GM08714 (cell line): ENCODE measurements around the gene KCNAB1.

Experiments used
- H3K4me3 ChIP-seq: fragments of 200-500 bp; sonication (Bioruptor generic); 2 replicates; pipeline ENCODE4 v1.5.1; 2014; ENCODE audit warnings: mild to moderate bottlenecking, low read length, inconsistent platforms
- ZNF274 ChIP-seq: IDR thresholded peaks from 2 replicates; pipeline ENCODE4 v1.6.1; 2012; ENCODE audit warnings: mild to moderate bottlenecking, low read depth, low read length

Gene KCNAB1

DNA sequence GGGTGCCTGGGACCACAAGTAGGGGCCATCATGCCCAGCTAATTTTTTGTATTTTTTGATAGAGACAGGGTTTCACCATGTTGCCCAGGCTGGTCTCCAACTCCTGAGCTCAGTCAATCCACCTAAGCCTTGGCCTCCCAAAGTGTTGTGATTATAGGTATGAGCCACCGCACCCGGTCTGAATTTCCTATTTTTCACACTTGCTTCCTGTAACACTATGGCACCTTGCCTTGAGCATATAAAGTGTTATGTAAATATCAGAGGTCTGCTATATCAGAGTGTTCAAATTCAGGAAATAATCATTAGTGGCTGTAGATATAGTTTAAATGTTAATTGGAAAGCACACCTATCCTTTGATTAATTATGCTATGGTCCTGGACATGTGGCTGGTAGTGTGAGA lies 165.2 kb downstream of the KCNAB1 start:
- TF ChIP-seq ZNF274: no peak
- H3K4me3 ChIP-seq: no peak overlapping the region

DNA sequence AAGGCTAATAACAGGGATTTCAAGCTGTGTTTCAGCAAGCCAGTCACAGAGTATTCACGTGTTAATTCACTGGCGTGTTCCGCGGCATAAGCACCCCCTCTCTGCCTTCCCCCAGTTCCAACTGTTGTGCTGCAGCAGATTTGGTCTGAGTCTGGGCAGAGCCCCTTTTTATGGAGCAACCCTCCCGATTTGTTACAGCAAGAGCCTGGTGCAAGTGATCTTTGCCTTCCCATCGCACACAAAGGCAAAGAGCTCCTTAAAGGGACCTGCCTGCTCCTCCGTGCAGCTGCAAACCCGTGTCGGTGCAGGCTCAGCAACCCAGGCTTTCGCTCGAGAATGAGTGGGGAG lies 170.5 kb downstream of the KCNAB1 start:
- no peak overlapping the region for H3K4me3 ChIP-seq
- no peak for TF ChIP-seq ZNF274

DNA sequence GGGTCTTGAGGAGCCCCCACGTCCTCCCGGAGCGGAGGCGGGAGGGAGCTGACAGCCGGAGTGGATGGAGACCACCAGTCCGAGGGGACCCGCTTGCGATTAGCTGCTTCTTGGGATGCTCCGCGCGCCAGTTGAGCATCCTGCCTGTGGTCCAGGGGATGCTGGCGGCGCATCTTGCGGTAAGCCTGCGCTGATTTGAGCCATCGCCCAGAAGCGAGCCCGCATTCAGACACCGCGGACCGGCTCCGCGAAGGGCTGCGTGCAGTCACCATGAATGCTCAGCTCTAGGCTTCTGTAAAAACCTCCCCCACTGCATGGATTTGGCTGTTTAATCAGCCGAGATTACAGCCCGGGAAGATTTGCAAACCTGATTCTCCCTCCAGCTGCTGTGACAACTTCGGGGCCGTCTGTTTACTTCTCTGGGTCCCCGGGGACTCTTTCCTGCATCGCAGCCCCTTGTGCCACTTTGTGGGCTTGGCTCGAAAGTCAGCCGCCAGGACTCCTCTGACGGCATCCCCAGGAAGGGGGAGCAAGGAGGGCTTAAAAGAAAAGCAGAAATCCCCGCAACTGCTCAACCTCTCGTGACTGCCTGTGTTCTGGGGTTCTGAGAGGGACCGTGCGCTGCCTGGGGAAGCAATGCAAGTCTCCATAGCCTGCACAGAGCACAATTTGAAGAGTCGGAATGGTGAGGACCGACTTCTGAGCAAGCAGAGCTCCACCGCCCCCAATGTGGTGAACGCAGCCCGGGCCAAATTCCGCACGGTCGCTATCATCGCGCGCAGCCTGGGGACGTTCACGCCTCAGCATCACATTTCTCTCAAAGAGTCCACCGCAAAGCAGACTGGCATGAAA lies 171.1 kb downstream of the KCNAB1 start:
- TF ChIP-seq ZNF274: no peak
- H3K4me3 ChIP-seq: no peak overlapping the region; the same call in 1 of the 2 replicates

DNA sequence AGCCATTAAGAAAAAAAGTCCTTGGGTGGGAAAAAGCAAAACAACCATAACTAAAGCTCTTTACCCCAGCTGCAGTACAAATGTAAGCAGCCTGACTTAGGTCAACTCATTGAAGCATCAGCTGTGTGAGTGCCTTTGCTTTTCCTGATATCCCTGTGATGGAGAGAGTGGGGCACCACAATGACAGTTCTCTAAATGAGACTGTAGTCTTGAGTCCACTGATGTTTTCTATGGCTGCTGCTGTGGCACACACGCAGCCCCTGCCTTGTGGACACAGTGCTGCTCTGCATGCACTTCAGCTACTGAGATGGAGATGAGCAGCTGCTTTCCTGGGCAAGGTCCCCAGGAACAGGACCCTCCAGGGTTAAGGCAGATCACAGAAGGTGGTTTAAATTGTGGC lies 173.2 kb downstream of the KCNAB1 start:
- H3K4me3 ChIP-seq: no peak overlapping the region
- TF ChIP-seq ZNF274: no peak

DNA sequence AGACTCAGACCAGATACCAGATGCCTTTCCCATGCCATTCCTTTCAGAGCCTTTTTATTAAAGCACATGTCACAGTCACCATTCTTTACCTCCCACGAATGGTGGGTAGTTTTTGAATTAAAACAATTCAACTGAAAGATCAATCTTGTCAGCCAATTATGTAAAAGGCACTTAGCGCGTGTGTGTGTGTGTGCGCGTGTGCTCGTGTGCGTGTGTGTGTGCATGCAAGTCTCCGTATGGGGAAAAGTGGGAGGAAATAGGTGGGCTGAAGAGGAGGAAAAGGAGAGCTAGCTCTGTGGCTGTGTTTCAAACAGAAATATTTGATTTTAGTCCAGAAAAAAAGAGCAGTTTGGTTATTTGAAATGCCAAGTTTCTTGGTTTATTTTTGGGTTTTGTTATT lies 177.2 kb downstream of the KCNAB1 start:
- no peak for TF ChIP-seq ZNF274
- H3K4me3 ChIP-seq: no peak overlapping the region

DNA sequence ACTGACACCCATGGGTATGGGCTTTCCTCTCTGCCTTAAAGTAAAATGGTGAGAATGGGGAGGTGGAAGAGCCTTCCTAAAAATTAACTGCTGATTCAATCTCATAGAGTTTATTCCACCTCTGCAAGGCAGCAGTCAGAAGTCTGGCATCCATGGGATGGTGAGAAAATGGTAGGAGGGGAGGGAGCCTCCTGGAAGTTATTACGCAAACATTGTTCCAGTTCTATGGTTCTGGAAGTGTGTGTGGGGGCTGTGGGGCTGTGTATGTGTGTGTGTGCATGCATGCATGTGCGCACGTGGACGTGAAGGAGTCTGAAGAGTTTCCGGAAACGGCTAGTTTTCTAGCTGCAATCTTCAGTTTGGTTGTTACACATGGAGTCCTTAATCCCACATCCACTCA lies 177.6 kb downstream of the KCNAB1 start:
- no peak overlapping the region for H3K4me3 ChIP-seq
- no peak for TF ChIP-seq ZNF274

DNA sequence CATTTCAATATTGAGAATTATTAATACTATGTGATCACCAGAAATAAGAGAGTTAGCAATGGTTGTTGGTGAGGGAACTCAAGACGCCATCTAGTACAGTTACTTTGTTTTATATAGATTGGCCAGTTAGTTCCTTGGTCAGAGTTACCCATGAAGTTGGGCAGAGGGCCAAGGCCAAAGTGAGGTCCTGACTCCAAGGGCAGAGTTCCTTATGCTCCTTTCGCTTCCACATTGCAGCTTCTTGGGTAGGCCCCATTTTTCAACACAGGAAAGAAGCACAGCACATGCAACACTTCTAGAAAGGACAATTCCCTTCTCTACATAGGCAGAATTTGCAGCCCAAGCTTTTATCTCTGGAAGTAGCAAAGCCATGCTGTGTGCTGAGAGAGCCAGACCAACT lies 178.6 kb downstream of the KCNAB1 start:
- TF ChIP-seq ZNF274: no peak
- H3K4me3 ChIP-seq: no peak overlapping the region

DNA sequence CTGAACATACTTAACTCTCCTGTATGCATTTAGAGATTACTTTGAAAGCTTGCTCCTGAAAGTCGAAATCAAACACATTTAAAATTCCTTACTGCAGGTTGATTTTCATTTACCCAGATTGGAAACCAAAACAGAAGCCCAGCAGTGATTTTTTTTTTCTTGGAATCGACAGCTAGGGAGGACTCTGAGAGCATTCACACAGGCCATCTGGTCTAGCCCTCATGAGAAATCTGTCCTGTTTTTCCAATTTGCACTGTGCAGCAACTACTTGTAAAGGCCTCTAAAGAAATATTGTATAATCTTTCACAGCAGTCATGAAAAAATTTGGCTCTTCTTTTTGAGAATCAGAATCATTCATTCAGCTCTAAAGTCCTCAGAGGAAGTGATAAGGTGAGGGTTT lies 179.2 kb downstream of the KCNAB1 start:
- TF ChIP-seq ZNF274: no peak
- no peak overlapping the region for H3K4me3 ChIP-seq

DNA sequence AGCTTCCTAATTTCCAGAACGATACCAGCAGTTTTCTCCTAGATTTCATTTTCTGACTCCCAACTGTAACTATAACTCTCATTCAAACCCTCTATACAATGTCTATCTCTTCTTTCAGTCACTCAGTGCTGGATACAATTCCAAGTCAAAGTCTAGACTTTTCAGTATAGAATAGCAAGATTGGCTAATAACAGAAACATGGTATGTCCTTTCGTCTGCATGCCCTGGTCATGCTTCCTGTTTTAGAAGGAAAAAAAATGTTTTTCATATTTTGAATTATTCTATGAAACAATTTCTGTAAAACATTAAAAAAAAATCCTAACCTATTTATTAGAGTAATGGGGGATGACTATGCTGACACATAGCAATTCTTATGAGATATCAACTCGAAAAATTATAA lies 180.0 kb downstream of the KCNAB1 start:
- TF ChIP-seq ZNF274: no peak
- H3K4me3 ChIP-seq: no peak overlapping the region

DNA sequence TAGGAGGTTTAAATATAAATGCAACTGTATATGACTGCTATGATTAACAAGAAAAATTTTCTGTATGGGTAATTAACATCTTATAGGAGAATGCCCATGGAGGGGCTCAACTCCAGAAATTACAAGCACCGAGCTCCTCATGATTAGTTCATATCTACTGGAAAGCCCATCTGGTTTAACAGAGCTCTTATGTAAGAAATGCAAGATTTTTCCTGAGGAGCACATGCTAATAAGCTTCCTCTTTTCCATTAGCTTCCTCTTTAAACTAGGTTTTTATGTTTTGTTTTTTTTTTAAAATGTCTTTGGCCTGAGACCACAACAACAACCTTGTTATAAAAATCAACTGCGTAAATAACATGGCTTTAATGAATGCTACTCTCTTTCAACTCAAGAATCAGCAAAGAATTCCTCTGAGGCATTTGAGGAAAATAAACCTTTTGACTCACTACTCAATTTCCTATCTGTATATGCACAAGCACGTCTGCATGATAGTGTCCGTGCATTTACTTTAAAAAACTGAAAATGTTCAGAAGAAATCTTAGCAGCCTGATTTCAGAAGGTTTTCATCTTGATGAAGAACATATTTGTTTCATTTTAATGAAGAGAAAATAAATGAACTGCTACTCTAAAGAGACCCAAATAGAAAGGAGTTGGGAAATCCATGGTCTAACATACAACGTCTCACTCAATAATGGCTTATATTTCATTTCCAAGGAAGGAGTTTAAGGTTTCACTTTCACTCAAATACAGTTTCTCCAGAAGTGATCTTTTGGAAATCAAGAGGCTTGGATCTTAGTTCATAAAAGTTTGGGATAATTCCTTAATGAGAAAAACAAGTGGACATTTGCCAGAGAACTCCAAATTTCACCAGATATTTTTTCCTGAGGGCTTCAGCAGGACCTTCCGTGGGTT lies 180.8 kb downstream of the KCNAB1 start:
- no peak for TF ChIP-seq ZNF274
- no peak overlapping the region for H3K4me3 ChIP-seq

DNA sequence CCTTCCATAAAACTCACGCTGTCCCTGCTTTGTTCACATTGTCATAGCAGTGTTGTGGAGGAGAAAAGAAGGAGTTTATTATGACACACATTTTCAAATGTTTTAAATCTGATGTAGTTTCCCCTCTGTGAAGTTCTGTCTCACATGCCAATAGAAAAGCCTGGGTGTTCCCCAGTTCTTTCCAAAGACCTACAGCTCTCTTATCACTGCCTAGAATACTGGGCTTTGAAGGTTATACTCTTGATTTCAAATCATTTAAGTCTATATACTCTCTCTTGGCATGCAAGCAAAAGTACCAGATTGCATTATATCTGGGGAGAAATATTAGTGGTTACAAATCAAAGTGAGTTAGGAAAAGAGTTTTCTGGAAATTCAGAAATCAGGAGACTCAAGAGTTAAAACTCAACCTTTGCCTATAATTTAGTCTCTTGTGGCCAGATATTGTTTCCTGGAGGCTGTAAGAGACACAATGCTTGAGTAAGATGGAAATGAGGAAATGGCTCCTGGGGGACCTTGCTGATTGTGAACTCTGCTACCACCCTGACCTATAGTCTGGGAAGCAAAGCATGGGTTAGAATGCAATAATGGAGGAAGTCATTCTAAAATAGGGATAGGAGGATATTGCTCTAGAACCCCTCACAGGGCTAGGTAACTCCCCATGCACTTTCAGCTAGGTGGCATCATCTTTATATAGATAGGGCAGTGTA lies 182.8 kb downstream of the KCNAB1 start:
- no peak overlapping the region for H3K4me3 ChIP-seq
- no peak for TF ChIP-seq ZNF274

DNA sequence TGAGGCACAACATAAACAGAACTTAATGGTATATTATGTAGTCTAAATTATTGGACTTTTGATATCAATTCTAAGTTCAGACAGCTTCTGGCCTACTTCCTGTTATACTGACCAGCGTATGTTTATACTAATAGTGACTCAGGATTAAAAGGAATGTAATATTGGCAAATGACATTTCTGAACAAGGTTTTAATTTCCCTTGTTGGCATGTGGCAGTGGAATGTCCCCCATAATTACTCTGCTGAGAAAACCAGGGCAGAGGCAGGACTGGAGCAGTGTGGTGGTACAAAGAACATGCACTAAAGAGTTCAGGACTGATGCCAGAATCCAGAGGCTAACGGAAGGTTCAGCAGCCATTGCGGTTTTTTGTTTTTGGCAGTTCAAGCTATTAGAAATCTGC lies 184.0 kb downstream of the KCNAB1 start:
- no peak overlapping the region for H3K4me3 ChIP-seq
- TF ChIP-seq ZNF274: no peak

DNA sequence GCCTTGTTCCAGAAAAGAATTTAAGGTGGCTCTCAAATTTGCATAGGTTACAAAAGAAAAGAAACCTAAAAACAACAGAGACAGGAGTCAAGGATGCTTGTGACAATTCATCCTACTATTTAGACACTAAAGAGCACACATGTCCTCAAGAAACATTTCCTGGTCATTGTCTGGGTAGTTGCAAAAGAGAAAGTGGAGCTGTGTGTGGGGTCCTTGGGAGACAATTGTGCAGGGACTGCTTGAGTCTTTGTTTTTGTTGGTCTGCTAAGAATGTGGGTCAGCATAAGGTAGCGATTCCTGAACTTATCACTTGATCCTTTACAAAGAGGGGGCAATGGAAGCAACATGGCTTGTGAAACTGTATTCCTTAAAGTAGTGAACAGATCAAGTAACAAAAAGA lies 185.3 kb downstream of the KCNAB1 start:
- TF ChIP-seq ZNF274: no peak

DNA sequence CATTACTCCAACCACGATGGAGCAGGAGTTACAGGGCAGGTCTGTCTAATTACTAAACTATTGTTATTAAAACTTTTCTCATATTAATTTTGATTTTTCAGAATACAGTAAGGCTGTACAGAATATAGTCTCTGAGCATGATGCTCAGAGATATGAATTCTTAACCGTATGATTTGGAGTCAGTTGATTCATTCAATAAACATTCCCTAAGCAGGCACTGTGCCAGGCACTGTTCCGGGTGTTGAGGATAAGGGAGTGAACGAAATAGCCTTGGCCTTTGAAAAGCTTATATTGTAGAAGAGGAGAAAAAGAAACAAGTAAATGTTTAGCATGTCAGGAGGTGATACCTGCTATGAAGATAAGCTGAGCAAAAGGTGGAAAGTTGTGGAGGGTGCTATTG lies 187.3 kb downstream of the KCNAB1 start:
- no peak overlapping the region for H3K4me3 ChIP-seq
- no peak for TF ChIP-seq ZNF274

More for the DNA sequence above, 185.3 kb downstream of the KCNAB1 start:
- no peak overlapping the region for H3K4me3 ChIP-seq
